ENCODE data around the gene BRAP. TPM values are rescaled to one million over a fixed set of nuclear protein-coding genes. Genes with fewer than 3 reads are reported as not detected.
A peak's percentile ranks its signal among the peaks of the same experiment; 100 is the strongest.
"Not testable (repeated sequence)": the region's sequence is repeated elsewhere in the genome, so short reads cannot be mapped to it uniquely, and the experiment has no call there.

The BRAP gene
- polyA plus RNA-seq, 1 of the 3 experiments (the other 2 are of a cell fraction) = 11.4 TPM

- Histone ChIP-seq H4K20me1 (ENCODE audit: insufficient read depth) (0 out of 2 replicates have a peak, but pooled peaks cover 3% of the 10 kb centered on the region), H2AFZ (ENCODE audit: low read depth) (peak overlapping the region; percentile 71), H3K4me3 (ENCODE audit: low read depth in 2 of 2, low read length in 1 of 2) (peak overlapping the region; percentile 81 to 100), H3K4me1 (ENCODE audit: control insufficient read depth in 1 of 2, insufficient read depth in 2 of 2, low read depth in 1 of 2, low read length in 1 of 2) (peaks cover 6 to 16% of the 10 kb centered on the region in 2 experiments; a peak in 2 of 4 replicates), H3K27me3 (ENCODE audit: insufficient read depth) (no peaks in the 10 kb centered on the region), H3K9ac (peak overlapping the region; percentile 94), H3F3A (replicated peaks; ENCODE audit: insufficient read depth) (no peaks in the 10 kb centered on the region), H3K36me3 (replicated peaks in 1 of 2; ENCODE audit: control insufficient read depth in 1 of 2, insufficient read depth in 2 of 2, low read length in 1 of 2) (peaks cover 17 to 24% of the 10 kb centered on the region in 2 experiments), H3K4me2 (peak overlapping the region; percentile 84), H3K79me2 (ENCODE audit: insufficient read depth) (peaks cover 72% of the 10 kb centered on the region), H3K9me3 (no peaks in the 10 kb centered on the region), H3K9me2 (no peaks in the 10 kb centered on the region), H3K27ac (ENCODE audit: low read depth in 2 of 2, low read length in 1 of 2) (peak overlapping the region; percentile 25 to 72; a peak in 3 of 4 replicates)
- WGBS (ENCODE audit: low lambda C conversion rate) = 3% methylated on average over 22 of the region's 36 CpGs
- TF ChIP-seq TEAD4 (IDR thresholded peaks at IDR 0.05; ENCODE audit: borderline replicate concordance, insufficient read depth) = no peak
- TF ChIP-seq GABPA (IDR thresholded peaks at IDR 0.05; ENCODE audit: low read depth) = no peak
- TF ChIP-seq RXRA (IDR thresholded peaks at IDR 0.05; ENCODE audit: borderline replicate concordance, low read depth) = no peak
- no peak for TF ChIP-seq ZBTB33 (IDR thresholded peaks at IDR 0.05; ENCODE audit: borderline replicate concordance, low read depth)
- POLR2A ChIA-PET = interaction anchor here (0.7 to 1.2 kb wide), 3 partner anchors 9 to 1527 kb away, joined by 3 to 5 read pairs (median 3); no protein-coding TSS in a partner anchor
- CTCF ChIA-PET = interaction anchor here (1.6 to 2.1 kb wide), 2 partner anchors 11 to 234 kb away, joined by 4 to 8 read pairs; no protein-coding TSS in a partner anchor
- DNase-seq = no peak
These were observed 390 bp downstream of the BRAP start for GRCh38 chr12:111685322-111685810.

- Histone ChIP-seq H3K4me2 (peak overlapping the region; percentile 84), H3K79me2 (ENCODE audit: insufficient read depth) (peaks cover 72% of the 10 kb centered on the region), H3K4me1 (ENCODE audit: control insufficient read depth in 1 of 2, insufficient read depth in 2 of 2, low read depth in 1 of 2, low read length in 1 of 2) (peaks cover 6 to 16% of the 10 kb centered on the region in 2 experiments; a peak in 2 of 4 replicates), H3K4me3 (ENCODE audit: low read depth in 2 of 2, low read length in 1 of 2) (peak overlapping the region; percentile 81 to 100), H3K9ac (peak overlapping the region; percentile 94), H3K36me3 (replicated peaks in 1 of 2; ENCODE audit: control insufficient read depth in 1 of 2, insufficient read depth in 2 of 2, low read length in 1 of 2) (peaks cover 17 to 29% of the 10 kb centered on the region in 2 experiments)
- DNase-seq; H4K20me1 ChIP-seq (ENCODE audit: insufficient read depth); H3K27ac ChIP-seq (ENCODE audit: low read depth in 2 of 2, low read length in 1 of 2); H3F3A ChIP-seq (replicated peaks; ENCODE audit: insufficient read depth); H2AFZ ChIP-seq (ENCODE audit: low read depth); H3K27me3 ChIP-seq (ENCODE audit: insufficient read depth); H3K9me2 ChIP-seq; H3K9me3 ChIP-seq; POLR2A ChIA-PET: not testable (repeated sequence)
- 58% methylated on average over 13 of the region's 13 CpGs for WGBS (ENCODE audit: low lambda C conversion rate)
- CTCF ChIA-PET = interaction anchor here (0.6 to 2.1 kb wide), 3 partner anchors 10 to 69 kb away, joined by 3 to 8 read pairs (median 4); no protein-coding TSS in a partner anchor
These were observed 1.1 kb downstream of the BRAP start for GRCh38 chr12:111684485-111685198.

- H3K36me3 ChIP-seq (replicated peaks in 1 of 2; ENCODE audit: control insufficient read depth in 1 of 2, insufficient read depth in 2 of 2, low read length in 1 of 2) = peaks cover 48 to 57% of the 10 kb centered on the region in 2 experiments
- WGBS (ENCODE audit: low lambda C conversion rate) = 98% methylated on average over 5 of the region's 5 CpGs
- H3K9me3 ChIP-seq = no peaks in the 10 kb centered on the region
- no peak for DNase-seq
- H3K4me2 ChIP-seq = no peak overlapping the region
- H3K9me2 ChIP-seq = no peaks in the 10 kb centered on the region
- H3K4me3 ChIP-seq (ENCODE audit: low read depth in 2 of 2, low read length in 1 of 2) = no peak overlapping the region
- POLR2A ChIA-PET = no interaction called here
- peaks cover 4% of the 10 kb centered on the region for H3F3A ChIP-seq (replicated peaks; ENCODE audit: insufficient read depth)
- no peaks in the 10 kb centered on the region for H4K20me1 ChIP-seq (ENCODE audit: insufficient read depth)
- H3K27me3 ChIP-seq (ENCODE audit: insufficient read depth) = no peaks in the 10 kb centered on the region
- no peak overlapping the region for H2AFZ ChIP-seq (ENCODE audit: low read depth)
- CTCF ChIA-PET = no interaction called here
- no peak overlapping the region for H3K27ac ChIP-seq (ENCODE audit: low read depth in 2 of 2, low read length in 1 of 2)
- TF ChIP-seq RFX5 (IDR thresholded peaks at IDR 0.05; ENCODE audit: low read length) (no peak), NFIC (IDR thresholded peaks at IDR 0.05; ENCODE audit: borderline replicate concordance) (no peak), MEF2A (IDR thresholded peaks at IDR 0.05; ENCODE audit: borderline replicate concordance, low read depth) (no peak), FOXM1 (IDR thresholded peaks at IDR 0.05; ENCODE audit: low read depth) (no peak), RAD21 (IDR thresholded peaks at IDR 0.05; ENCODE audit: low read length) (no peak)
- no peak overlapping the region for H3K9ac ChIP-seq
- peaks cover 28% of the 10 kb centered on the region; the same call in 1 of the 2 replicates for H3K79me2 ChIP-seq (ENCODE audit: insufficient read depth)
- H3K4me1 ChIP-seq (ENCODE audit: control insufficient read depth in 1 of 2, insufficient read depth in 2 of 2, low read depth in 1 of 2, low read length in 1 of 2) = no peaks in the 10 kb centered on the region
These were observed 8.6 kb downstream of the BRAP start for GRCh38 chr12:111677186-111677585.
